GM19099 (cell line): Measurements from ENCODE around the gene ARL3.

Experiments
- POLR2A ChIP-seq: IDR thresholded peaks from 3 replicates; pipeline ENCODE4 v1.6.1; 2011; ENCODE audit warnings: low read depth; ENCODE audit not compliant: insufficient read length; ENCODE audit errors: extremely low read depth

Gene ARL3

DNA sequence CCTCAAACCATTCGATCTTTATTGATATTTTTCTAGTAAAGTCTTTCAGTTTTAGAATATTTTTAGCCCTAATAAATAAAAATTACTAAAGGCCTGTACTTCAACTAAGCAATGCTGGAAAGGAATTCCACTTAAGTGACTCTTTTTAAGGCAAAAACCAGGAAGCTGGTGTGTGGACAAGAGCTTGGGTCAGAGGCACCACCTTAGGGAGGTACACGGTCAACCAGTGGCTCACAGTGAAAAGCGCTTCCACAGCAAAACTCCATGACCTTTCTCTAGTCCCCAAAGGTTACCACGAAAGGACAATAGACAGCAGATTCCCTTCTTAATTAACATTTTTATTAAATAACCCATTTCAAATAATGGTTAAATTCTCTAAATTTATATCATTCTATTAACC is 31.2 kb downstream of the ARL3 start:
- no peak for TF ChIP-seq POLR2A

DNA sequence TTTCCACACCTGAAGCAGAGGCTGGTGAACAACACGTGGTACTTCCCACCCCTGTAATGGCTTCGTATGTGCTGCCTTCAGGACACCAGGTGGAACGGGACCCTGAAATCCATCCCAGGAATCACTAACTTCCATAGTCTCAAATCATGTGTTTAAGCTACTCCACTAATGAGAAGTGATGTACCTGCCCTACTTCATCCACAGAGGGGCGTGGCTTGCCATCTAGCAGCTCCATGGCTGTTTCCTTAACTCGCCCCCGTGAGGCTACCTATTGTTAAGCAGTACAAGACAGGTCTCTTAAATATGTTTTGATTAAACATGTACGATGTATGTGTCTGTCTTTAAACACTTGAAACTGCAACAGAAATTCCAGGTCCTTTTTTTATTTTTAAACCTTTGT is 31.8 kb downstream of the ARL3 start:
- no peak for TF ChIP-seq POLR2A

DNA sequence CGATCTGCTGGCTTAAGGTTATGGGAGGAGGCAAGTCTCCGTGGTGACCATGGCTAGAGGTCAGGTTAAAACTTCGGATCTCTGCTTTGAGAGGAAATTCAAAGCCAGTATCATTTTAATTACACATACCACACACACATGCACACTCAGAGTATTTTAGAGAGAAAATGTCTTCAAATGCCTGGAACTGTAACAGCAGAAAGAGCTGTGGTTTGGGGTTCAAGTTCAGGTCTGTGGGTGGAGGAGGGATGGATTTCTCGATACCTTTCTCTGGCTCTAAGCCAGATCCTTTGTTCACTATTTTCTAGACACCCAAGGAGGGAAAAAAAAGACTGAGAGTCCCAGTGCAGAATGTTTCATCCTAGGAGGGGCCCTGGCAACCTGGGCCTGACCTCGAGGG is 32.5 kb downstream of the ARL3 start:
- TF ChIP-seq POLR2A: no peak

DNA sequence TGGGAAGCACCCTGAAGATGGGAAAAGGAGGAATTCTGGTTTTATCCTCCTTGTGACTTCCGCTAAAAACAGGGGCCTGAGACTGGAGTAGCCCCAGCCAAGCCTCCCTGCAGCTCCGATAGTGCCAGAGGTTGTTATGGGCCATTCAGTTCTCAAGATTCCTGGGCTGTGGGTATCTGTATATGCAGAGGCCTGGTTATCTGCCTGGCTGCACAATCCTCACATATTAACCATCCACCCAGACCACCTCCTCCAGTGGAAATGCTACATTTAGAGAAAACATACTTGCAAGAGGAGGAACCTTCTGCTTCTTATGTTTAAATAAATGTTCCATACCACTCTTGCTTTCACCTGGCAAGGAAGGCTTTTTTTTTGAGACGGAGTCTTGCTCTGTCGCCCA is 34.6 kb downstream of the ARL3 start:
- TF ChIP-seq POLR2A: no peak

DNA sequence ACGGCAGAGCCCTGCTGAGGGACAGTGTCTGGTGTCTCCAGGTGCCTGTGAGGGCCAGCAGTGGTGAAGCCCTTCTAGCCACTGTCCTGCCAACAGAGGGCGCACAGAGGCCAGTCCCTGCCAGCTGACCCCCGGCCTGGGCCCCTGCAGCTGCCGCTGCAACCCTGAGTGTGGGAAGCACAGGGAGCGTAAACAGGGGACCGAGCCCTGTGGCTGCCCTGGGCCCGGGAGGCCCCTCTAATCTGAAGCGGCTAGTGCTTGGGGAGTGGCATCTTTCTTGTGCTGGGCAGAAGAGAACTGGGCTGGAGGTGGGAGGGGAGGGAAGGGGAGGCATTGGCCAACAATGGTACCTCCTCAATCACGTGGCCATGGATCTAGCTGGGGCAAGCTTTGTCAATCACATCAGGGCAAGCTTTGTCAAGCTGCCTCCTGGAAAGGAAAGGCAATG is 35.3 kb downstream of the ARL3 start:
- TF ChIP-seq POLR2A: no peak

DNA sequence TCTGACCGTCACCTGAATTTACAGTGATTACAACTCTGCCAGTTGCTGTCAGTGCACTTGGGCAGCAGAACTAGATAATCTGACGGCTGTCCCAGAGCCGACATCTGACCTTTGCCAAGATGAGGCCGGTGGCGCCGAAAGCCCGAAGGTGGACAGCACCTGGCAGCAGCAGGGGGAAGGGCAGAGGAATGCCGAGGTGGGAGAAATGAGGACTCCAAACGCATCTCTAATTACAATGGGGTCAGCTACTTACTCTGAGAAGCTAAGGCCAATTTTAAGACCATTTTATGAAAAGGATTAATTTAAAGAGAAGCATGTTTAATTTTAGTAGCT is 36.2 kb downstream of the ARL3 start:
- no peak for TF ChIP-seq POLR2A

DNA sequence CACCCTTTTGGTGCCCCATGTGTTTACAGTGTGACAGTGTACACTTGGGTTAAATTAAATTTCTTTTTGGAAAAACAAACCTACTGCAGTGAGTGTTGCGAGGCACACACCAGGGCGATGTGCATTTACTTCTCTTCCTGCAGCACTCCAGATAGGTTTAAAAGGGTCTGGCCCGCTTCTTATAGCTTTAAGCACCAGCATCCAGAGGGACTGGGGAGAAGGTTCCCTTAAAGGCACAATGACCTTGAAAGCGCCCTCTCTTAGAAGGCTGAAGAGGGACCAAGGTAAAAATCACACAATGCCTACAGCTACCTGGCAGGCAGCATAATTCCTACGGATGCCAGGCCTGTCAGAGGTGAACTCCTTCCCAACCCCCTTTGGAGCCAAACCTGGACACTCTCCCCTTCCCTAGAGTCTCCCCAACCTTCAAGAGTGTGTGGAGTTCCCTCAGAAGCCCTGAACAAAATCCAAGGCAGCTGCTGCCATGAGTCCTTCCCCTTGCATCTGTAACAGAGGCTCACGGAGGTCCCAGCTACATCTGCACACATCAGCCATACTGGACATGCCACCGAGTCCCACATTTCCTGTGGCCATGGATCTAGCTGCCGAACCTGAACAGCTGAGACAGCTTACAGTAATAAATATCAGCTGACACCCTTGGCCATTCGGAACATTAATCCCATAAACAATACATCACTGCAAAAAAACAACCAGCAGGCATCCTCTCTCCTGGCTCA is 36.7 kb downstream of the ARL3 start:
- TF ChIP-seq POLR2A: no peak

DNA sequence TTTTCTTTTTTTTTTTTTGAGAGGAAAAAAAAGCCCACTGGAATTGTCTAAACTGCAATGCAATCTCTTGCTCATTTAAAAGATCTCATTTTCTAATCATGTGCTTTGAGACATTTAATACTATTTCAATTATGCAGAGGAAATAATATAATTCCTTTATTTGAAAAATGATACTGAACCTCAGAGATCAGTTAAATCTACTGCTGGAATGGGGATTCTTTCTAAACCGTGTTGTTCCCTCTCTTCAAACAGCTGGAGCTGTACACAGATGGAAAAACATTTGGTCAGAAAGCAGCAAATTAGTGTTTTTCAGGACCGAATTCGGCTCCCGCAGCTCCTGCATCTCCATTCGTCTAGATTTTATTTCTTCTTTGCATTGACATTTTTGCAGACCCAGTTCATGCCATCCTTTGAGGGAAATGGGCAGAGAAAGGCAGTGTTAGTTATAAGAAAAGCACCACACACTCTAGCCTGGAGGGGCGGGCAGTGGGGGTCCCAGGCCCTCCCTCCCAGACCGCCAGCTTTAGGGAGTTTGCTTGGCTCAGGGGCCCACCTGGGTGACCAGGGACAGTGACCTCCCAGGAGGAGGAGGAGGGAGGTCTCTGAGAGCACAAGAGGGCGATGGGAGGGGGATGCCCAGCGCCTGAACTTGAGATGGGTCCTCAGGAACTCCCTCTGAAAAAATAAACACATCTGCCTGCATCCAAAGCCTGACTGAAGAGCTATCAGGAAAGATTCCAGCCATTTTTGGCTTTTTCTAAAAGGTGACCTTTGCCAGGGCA is 37.5 kb downstream of the ARL3 start:
- no peak for TF ChIP-seq POLR2A

DNA sequence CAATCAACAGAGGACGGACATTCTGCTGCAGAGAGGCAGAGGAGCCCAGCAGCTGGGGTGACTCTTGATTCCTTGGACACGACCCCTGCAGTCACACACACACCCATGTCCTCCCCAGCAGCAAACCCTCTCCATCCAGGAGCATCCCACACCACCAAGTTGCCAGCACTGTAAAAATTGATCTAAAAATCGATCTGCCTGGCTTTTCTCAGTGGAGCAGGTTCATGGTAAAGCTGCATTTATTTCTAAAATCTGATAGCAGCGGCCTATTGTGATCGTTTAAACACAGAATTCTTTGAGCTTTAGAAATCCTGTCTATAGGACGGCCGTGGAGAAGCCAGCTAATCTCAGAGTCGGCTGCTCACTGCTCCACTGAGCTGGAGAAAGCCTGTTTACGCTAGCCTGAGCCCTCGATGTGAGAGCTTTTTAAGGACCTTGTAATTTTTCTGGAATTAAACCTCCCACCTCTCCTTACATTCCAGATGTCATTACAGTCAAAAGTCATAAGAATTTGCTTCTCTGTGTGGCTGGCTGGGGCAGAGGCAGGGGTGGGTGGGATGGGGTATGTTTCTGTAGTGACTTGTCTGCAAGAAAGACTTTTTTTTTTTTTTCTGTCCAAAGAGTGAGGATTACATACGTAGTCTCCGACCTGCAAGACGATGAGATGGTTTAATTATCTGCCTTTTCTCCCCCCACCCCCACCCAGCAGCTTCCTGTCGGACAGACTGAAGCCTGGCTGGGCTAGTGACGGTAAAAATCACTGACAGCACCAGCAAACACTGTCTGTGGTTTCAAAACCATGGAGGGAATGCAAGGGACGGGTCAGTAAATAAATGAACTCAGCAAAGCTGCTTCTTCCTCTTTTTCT is 38.3 kb downstream of the ARL3 start:
- TF ChIP-seq POLR2A: no peak

DNA sequence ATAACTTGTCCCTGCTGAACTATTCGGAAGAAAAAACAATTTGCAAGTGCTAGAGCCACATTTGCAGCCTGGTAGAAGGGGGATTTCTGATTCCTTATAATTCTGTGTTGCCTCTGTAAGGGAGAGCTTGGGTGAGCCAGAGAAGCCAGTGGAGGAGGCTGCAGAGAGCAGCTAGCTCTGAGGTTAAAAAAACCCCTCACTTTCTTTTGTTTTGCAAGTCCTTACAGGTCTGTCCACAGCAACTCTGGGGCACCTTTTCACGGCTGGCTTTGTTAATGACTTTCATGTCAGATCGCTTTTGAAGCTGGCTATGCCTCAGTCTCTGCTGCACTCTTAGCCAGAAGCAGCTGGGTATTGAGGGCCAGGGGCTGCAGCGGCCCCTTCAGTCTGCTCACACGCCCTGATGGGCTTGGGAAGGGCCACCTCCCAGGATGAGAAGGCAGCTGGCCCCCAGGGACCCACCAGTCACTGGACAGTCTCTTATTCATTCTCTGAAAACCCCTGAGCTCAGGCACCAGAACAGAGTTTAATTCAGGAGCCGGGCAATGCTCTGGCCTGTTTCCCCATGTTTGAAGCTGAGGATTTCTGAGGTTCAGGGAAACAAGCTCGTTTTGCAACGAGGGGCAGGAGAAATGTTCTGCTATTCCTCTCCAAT is 39.1 kb downstream of the ARL3 start:
- TF ChIP-seq POLR2A: no peak

DNA sequence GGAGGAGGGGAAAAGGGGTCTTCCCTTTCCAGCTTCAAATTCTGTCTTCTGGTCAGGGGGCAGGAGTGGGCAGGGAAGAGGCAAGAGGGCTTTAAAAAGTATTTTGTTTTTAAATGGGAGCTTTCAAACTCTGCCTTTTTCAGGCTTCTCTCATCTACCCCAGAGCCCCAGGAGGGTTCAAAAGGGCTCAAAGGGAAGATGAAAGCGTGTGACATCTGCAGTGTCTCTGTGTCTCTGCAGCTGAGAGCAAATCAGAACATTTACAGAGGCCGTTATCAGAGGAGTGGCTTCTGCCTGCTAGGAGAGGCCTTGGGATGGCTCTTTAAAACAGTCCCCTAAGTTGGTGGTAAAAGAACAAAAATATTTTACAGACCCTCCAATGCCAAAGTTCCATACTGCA is 39.6 kb downstream of the ARL3 start:
- no peak for TF ChIP-seq POLR2A

DNA sequence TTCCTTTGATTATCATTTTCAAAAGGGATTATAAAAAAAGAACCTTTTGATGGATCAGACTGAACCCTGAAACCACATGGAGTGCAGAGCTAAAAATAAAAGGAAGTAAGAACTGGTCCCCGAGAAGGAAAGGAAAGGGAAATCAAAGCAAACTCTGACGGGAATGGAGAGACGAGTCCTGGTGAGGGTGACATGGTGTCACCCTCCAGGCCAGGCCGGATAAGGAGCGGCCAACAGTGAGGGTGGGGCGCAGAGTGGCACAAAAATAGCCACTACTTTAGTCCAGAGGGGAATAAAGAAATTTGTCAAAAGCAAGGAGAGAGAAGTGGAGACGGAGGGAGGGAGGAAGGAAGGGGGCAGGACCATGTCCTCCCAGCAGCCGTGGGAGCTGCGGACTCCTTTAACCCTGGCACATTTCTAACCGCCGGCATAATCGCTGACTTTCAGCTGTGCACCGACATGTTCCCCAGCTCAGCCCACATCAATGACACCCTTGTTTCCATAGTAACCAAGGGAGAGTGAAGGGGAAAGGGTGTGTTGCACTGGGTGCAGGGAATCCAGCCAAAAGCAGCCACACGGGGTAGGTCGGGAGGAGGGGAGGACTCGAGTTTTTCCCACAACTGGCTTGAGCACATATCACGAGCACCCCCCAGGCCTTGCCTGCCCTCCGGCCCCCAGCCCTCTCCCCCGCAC is 40.2 kb downstream of the ARL3 start:
- TF ChIP-seq POLR2A: no peak

DNA sequence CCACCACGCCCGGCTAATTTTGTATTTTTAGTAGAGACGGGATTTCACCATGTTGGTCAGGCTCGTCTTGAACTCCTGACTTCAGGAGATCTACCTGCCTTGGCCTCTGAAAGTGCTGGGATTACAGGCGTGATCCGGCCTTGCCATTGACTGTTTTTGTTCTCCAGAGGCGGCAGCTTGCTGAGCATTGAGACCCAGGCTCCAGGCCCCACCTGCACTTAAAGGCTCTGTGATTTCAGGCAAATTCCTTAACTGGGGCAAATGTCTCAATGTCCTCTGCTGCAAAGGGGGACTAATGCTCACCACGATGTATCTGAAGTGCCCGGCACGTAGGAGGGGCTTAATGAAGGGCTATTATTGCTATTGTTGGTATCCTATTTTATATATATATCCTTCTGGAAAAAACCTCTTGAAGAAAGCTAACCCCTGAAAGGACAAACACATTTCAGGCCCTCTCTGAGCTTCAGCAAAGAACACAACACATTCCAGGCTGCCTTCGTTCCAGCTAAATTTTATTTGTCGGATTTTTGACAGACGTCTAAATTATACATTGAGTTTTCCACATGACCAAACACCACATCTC is 40.9 kb downstream of the ARL3 start:
- no peak for TF ChIP-seq POLR2A

DNA sequence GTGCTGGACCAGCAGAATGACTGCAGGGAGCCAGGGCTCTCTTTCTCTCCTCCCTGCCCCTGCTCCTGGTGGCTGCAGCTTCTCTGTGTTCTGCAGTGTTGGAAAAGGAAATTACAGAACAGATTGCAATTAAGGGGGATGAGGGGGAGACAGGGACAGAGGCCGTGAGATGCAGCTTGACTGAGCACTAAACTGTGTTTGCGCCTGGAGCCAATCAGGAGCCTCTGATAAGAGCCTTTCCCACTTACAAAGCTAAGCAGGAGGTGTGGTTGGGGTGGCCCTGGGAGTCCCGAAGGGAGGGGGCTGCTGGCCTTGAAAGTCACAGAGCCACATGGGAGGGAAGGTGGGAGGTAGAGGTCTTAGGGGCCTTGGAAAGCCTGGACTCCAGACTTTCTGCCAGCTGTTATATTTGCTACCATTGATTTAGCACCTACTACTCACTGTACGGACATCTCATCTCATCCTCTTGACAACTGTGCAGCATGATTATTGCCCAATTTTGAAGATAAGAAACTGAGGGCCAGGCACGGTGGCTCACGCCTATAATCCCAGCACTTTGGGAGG is 43.2 kb downstream of the ARL3 start:
- no peak for TF ChIP-seq POLR2A
